ENCODE results near the gene SLC15A1.

SLC15A1 gene

GRCh38 chr13:98731038-98731437 lies 21.4 kb downstream of the SLC15A1 start:
- no peak overlapping the region for H3K4me3 ChIP-seq (ENCODE audit: low read depth, low read length)
- TF ChIP-seq CTCF (IDR thresholded peaks at IDR 0.05; ENCODE audit: control insufficient read depth, extremely low read depth, insufficient read depth): no peak
- DNase-seq (ENCODE audit: low read depth): no peak

GRCh38 chr13:98730441-98730840 lies 22.0 kb downstream of the SLC15A1 start:
- no peak for TF ChIP-seq CTCF (IDR thresholded peaks at IDR 0.05; ENCODE audit: control insufficient read depth, extremely low read depth, insufficient read depth)
- no peak overlapping the region for H3K4me3 ChIP-seq (ENCODE audit: low read depth, low read length)
- DNase-seq (ENCODE audit: low read depth): no peak

GRCh38 chr13:98729658-98730057 lies 22.8 kb downstream of the SLC15A1 start:
- no peak for DNase-seq (ENCODE audit: low read depth)
- H3K4me3 ChIP-seq (ENCODE audit: low read depth, low read length): no peak overlapping the region
- TF ChIP-seq CTCF (IDR thresholded peaks at IDR 0.05; ENCODE audit: control insufficient read depth, extremely low read depth, insufficient read depth): no peak

- no peak for TF ChIP-seq CTCF (IDR thresholded peaks at IDR 0.05; ENCODE audit: control insufficient read depth, extremely low read depth, insufficient read depth)
- no peak overlapping the region for H3K4me3 ChIP-seq (ENCODE audit: low read depth, low read length)
- no peak for DNase-seq (ENCODE audit: low read depth)
These were observed 29.5 kb downstream of the SLC15A1 start for GRCh38 chr13:98722958-98723357.

GRCh38 chr13:98721825-98722510 lies 30.5 kb downstream of the SLC15A1 start:
- peak; percentile 30 for DNase-seq (ENCODE audit: low read depth)
- no peak for TF ChIP-seq CTCF (IDR thresholded peaks at IDR 0.05; ENCODE audit: control insufficient read depth, extremely low read depth, insufficient read depth)
- H3K4me3 ChIP-seq (ENCODE audit: low read depth, low read length): no peak overlapping the region

- no peak for DNase-seq (ENCODE audit: low read depth)
- no peak overlapping the region for H3K4me3 ChIP-seq (ENCODE audit: low read depth, low read length)
- no peak for TF ChIP-seq CTCF (IDR thresholded peaks at IDR 0.05; ENCODE audit: control insufficient read depth, extremely low read depth, insufficient read depth)
These were observed 32.8 kb downstream of the SLC15A1 start for GRCh38 chr13:98719527-98720250.
